Karpas-422 (cell line): ENCODE results near the gene SNTA1. TPM values are rescaled to one million over a fixed set of nuclear protein-coding genes. Genes with fewer than 3 reads are reported as not detected.

ENCODE experiments used
- total RNA-seq: library from RNA; depleted of rRNA; stranded (reverse); fragments of >200 nt; shearing (Covaris generic); gene quantifications from 2 replicates; pipeline ENCODE4 v1.2.3, GENCODE V29; 2014; ENCODE audit warnings: low replicate concordance; rRNA removed

Gene SNTA1
- total RNA-seq, 1 experiment from 2014 or later: 51.4 TPM

Other genes starting within 250 kb of the SNTA1 start
- not detected in 2 replicates for gene BPIFA3, start 226.4 kb downstream of the SNTA1 start, total RNA-seq
- gene BPIFA1, start 207.8 kb downstream of the SNTA1 start, total RNA-seq: not detected in 2 replicates
- not detected in 2 replicates for gene BPIFB1, start 160.5 kb downstream of the SNTA1 start, total RNA-seq
- gene CDK5RAP1, start 42.2 kb downstream of the SNTA1 start, total RNA-seq: 30.7 and 32.5 TPM in 2 replicates
- 47.6 and 54.8 TPM in 2 replicates for gene CBFA2T2, start 46.3 kb upstream of the SNTA1 start, total RNA-seq
- 0.45 and 0.69 TPM in 2 replicates for gene C20orf144, start 218.6 kb upstream of the SNTA1 start, total RNA-seq
- gene ACTL10, start 223.2 kb upstream of the SNTA1 start, total RNA-seq: 2.5 and 9.2 TPM in 2 replicates
- gene NECAB3, start 230.7 kb upstream of the SNTA1 start, total RNA-seq: 38.2 and 89.2 TPM in 2 replicates
- 19.2 and 37.2 TPM in 2 replicates for gene E2F1, start 242.6 kb upstream of the SNTA1 start, total RNA-seq